HG03066 (cell line): ENCODE data around the gene CYP24A1.

Source experiments
- ATAC-seq: cut with Tn5 transposase; IDR thresholded peaks from one replicate; pipeline ENCODE4 v1.9.1; 2021; ENCODE audit warnings: low read depth; ENCODE audit not compliant: unreplicated experiment

The CYP24A1 gene

GRCh38 chr20:54177378-54177777 lies 3.6 kb upstream of the CYP24A1 start:
- ATAC-seq: no peak

DNA sequence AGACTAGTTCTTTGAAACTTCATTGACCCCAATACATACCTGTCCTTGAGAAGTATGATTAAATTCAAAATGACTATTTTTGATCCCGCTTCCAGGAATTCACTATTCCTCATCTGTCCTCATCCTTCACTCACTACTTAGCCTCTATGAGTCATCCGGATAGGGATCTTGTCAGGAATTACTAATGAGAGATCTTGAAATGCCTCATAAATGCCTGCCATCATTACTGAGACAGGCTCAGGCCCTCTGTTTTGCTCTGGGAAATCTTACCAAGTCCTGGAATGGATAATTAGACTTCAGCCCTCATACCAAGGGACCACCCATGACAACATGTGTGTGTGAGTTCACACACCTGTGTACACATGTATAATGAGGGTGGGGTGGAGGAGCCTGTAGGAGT lies 2.8 kb upstream of the CYP24A1 start:
- no peak for ATAC-seq

DNA sequence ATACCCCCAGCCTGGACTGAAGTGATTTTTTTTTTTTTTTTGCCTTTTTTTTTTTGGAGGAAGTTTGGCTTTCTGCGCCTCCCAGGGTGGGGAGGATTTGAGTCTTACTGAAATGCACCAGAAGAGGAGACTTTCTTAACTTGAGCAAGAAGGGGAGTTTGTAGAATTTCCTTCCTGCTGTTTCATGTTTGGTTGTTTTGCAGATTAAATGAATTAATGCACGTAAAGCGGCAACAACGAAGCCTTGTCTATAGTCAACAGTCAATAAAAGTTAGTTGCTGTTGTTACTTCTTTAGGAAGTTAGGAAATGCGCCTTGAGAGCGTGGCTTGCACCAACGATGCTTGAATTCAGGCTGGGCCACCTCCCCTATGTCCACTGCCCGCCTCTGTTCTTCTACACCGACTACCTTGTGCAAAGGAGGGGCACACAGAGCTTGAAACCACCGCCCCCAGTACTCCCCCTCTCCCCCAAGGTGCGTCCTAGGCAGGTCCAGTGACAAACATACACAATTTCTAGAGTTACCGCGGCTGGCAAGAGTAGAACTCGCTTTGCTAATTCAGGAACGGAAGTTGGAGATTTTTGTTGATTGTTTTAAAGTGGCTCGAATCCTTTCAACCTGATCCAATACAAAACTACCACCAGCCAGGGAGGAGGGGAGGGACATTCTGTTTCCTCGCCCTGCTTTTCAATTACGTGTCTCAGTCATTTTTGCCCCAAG lies 830 bp upstream of the CYP24A1 start:
- ATAC-seq: no peak

DNA sequence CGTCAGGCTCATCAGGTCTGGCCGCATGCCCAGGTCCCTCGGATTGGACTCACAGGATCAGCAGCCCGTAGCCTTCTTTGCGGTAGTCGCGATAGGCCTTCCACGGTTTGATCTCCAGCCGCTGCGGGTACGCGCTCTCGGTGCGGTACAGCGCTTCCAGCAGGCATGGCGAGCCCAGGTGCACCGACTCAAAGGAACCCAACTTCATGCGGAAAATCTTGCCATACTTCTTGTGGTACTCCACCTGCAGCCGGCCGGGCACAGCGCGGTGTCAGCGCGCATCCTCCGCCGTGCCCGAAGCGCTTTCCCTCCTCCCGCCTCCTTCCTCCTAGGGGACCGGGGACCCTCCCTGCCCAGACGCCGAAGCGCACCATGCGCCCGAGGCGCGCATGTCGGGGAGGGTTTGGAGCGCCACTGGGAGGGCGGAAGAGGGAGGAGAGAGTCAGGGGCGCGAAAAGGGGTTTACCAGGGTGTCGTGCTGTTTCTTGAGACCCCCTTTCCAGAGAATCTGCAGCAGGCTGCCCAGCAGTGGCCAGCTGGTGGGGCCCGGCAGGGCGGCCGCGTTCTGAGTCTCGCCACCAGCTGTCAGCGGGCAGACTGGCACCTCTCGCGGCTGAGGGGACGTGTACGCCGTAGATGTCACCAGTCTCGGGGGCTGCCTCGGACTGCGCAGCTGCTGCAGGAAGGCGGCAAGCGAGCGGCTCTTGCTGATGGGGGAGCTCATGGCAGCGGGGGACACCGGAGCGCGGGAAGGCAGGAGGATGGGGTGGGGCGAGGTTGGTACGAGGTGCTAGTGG lies 732 bp downstream of the CYP24A1 start:
- ATAC-seq: no peak

GRCh38 chr20:54172532-54172855 lies 1.3 kb downstream of the CYP24A1 start:
- ATAC-seq: no peak

DNA sequence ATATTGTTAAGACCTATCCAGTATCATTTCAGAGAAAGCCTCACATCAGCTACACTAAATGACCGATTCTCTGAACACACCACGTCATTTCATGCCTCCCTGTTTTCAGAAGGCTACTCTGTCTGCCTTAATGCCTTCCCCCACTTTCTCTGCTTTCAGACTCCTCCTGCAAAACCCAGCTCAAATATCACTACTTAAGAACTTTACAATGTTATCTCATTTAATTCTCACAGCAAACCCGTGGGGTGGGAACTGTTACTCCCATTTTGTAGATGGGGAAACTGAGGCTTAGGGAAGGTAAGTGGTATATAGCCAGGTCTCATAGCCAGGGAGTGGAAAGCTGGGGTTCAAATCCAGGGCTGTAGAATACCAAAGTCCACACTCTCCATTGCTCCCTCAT lies 2.8 kb downstream of the CYP24A1 start:
- ATAC-seq: no peak

DNA sequence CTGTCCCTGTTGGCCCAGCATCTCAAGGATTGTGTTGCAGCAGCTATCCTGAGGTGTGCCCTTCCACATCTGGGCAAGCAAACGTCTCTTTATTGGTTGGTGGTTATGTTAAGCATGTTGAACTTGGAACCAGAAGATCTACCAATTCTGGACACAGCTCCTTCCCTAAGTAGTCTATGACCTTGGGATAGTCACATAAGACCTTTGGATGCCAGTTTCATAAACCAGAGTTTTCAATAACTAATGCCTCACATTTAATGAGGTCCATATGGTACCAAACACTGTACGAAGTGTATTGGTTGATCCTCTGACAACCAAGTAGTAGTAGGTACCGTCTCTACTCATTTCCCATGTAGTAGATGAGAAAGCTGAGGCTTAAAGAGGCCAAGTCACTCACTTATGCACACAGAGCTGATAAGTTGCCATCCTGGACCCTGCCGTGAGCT lies 3.7 kb downstream of the CYP24A1 start:
- no peak for ATAC-seq

DNA sequence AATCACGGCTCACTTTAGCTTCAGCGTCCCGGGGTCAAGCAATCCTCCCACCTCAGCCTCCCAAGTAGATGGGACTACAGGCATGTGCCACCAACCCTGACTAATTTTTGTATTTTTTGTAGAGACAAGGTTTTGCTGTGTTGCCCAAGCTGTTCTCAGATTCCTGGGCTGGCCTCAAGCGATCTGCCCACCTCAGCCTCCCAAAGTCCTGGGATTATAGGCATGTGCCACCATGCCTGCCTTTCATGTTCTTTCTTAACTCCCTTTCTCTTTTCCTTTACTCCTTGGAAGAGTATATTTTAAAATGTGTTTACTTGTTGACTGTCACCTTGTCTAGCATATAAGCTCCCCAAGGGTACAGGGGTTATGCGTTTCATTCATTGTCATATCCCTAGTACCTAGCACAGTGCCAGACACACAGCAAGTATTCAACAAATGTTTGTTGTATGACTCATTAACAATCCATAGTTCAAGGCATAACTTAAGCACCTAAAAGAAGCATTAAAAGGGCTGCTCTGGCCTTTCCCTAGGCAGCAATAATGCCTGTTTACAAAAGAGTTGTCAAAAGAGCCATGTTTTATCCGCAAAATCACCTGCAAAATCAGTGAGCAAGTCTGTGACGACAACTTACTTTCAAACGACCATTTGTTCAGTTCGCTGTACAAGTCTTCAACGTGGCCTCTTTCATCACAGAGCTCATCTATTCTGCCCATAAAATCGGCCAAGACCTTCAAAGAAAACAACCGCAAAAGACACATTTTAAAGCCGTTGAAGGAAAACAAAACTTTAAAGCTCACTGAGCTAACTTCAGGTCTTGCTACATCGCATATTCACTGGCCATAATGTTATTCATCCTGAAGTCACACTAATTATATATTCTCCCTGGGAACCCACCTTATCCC lies 4.6 kb downstream of the CYP24A1 start:
- ATAC-seq: no peak

DNA sequence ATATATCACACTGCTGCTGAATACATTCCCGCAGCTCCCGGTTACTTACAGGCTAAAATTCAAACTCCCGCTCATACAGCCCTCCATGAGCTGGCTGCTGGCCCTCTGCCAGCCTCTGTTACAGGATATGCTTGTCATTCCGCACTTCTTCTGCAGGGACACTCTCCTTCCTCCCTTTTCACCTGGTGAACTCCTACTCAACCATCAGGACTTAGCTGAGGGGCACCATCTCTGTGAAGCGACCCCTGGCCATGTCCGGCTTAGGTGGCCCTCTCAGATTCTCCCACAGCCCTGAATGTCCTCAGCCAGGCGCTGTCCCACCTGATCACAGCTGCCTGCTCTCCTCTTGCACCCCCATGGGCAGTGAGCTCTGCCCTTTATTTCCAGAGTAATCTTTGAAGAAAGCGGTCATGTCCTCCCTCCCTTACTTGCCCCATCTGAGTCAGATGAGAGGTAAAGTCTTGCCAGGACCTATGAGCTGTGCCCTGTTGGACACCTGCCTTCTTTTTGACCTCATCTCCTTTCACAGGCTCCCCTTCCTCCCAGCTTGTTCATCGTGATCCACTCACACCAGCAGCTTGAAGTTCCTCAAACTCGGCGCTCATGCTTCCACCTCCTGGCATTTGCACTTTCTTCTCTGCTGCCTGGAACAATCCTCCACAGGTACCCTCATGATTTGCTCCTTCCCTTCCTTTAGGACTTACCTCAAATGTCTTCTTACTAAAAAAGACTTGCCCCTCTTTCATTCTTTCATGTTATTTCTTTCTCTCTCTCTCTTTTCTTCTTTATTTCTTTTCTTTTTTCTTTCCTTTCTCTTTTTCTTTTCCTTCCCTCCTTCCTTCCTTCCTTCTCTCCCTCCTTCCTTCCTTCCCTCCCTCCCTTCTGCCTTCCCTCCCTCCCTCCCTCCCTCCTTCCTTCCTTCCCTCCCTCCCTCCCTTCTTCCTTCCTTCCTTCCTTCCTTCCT lies 5.6 kb downstream of the CYP24A1 start:
- ATAC-seq: no peak

DNA sequence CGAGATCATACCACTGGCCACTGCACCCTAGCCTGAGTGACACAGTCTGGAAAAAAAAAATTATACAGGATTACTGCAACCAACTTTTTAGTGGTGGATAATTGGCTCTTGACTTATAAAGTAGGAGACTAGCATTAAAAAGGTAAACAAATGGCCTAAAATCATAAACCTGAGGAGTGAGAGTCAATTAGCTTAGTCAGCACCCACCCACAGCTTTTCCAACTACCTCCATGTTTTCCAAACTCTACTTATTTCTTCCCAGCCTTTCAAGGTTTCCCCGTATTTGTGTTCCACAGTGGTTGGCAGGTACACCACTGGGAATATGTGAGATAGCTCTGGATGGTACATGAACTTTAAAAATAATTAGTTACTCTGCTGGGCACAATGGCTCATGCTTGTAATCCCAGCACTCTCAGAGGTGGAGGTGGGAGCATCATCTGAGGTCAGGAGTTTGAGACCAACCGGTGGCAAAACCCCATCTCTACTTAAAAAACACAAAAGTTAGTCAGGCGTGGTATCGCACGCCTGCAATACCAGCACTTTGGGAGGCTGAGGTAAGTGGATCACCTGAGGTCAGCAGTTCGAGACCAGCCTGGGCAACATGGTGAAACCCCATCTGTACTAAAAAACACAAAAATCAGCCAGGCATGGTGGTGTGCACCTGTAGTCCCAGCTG lies 6.7 kb downstream of the CYP24A1 start:
- no peak for ATAC-seq

- ATAC-seq: no peak
These were observed 8.0 kb downstream of the CYP24A1 start for GRCh38 chr20:54165803-54166202.

DNA sequence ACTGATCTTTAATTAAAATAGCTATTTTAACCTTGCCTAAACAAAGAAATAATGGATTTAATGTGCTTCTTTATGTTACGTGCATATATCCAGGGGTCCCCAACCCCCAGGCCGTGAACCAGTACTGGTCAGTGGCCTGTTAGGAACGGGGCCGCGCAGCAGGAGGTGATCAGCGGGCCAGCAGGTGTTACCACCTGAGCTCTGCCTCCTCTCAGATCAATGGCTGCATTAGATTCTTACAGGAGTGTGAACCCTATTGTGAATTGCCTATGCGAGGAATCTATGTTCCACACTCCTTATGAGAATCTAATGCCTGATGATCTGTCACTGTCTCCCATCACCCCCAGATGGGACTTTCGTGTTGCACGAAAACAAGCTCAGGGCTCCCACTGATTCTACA lies 8.8 kb downstream of the CYP24A1 start:
- no peak for ATAC-seq

GRCh38 chr20:54163402-54163801 lies 10.4 kb downstream of the CYP24A1 start:
- ATAC-seq: no peak

DNA sequence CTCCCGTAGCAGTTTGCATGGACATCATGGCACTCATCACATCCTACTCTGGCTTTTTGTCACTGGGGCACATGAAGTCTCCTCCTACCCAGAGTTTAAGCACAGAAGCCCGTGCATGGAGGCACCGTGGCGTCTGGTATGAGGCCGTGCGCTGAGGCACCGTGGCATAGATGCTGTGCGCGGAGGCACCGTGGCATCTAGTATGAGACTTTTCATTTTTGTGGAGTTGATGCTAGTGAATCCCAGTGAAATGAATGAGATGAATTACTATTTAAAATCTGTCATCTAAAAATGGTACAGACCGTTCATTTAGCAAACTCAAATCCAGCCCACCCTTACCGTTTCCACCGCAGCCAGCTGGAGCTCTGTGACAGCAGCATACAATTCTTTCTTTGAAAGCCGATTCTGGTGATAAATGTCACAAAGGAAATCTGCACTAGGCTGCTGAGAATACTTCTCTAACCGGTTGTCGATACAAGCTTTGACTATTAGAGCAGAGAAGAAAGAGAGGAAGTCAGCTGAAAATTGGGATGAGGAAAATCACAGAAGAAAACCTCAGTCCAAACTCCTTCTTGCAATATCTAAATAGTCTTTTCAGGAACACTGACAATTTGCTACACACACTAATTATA lies 11.3 kb downstream of the CYP24A1 start:
- ATAC-seq: no peak

- ATAC-seq: no peak
These were observed 12.0 kb downstream of the CYP24A1 start for GRCh38 chr20:54161821-54162149.

GRCh38 chr20:54161008-54161820 lies 12.6 kb downstream of the CYP24A1 start:
- ATAC-seq: no peak

DNA sequence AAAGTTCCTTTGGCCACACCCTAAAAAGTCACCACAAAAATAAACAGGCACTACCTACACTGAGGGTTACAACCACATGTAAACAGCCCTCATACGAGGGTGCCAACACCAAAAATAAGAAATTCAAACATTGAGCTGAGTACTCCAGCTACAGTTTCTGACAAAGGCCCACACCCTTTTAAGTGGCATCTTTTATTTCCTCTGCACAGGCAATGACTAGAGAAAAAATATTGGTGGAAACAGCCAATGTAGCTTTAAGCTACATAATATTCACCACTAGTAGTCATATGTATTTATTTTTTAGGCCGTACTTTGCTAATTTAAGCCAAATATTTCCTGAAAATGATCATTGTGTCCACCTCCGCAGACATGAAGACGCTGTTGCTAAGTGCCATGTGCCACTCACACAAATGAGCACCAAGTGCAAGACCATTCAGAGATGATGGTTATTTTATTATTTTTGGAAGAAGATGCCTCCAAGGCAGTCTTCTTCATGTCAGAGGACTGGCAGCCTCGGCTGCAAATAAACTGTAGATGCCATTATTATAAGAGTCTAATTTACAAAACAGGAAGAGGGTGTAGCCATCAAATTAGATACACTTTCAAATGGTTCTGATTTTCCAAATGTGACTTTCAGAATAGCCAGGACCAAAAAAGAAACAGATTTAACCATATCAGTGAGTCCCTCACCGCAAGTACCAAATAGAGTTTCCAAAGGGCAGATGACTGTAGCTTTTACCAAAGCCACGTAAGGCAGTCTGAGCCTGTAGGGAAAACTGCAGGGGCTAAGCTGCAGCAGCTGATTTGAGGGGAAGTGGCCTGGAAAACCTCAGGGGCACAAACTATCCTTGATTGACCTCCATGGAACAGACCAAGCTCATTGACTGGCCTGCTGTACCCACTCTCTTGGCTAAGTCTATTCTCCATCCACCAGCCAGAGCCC lies 13.4 kb downstream of the CYP24A1 start:
- ATAC-seq: no peak
